ENCODE measurements around the gene TM2D3.

GRCh38 chr15:101639667-101640066 lies 12.5 kb downstream of the TM2D3 start:
- TF ChIP-seq CTCF (IDR thresholded peaks at IDR 0.05; ENCODE audit: low read depth, low read length) (no peak), EZH2phosphoT487 (IDR thresholded peaks at IDR 0.05; ENCODE audit: low read depth) (no peak)
